ENCODE data around the gene BDKRB1. TPM values are rescaled to one million over a fixed set of nuclear protein-coding genes. Genes with fewer than 3 reads are reported as not detected.

BDKRB1 gene
- polyA plus RNA-seq, 3 donors = not detected

DNA sequence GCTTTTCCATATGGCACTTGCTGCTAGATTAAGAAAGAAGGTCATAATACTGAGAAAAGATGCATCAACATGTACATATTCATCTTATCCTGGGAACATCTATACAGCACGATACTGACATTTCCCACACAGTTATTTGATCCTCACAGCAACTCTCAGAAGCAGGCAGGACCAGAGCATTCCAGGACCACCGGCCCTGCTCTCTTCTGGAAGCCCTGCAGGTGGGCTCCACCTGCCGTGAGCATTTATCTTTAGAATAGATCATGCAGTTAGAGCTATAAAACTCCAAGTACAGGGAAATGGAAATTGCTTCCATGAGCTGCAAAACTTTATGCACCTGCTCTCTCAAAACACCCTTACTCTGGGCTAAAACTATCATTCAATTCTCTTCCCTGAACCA lies 5.5 kb upstream of the BDKRB1 start:
- no peaks in the 10 kb centered on the region for H3K9me3 ChIP-seq (replicated peaks in 1 of 2; ENCODE audit: control insufficient read depth in 1 of 2, insufficient read depth in 1 of 2, low read length in 2 of 2)
- no peaks in the 10 kb centered on the region for H3K27me3 ChIP-seq (ENCODE audit: control insufficient read depth in 2 of 2, insufficient read depth in 2 of 2, low read length in 2 of 2)
- Mint-ChIP-seq H3K27me3 (ENCODE audit: low read depth in 3 of 3) (peaks cover 0 to 12% (median 5%) of the 10 kb centered on the region in 3 donors), H3K4me1 (peaks cover 17% of the 10 kb centered on the region), H3K4me3 (no peak overlapping the region), H3K36me3 (no peaks in the 10 kb centered on the region), H3K9me3 (peaks cover 0 to 2% (median 0%) of the 10 kb centered on the region in 7 donors), H3K27ac (no peak overlapping the region)
- H3K9ac ChIP-seq (ENCODE audit: insufficient read depth, low read length, poor library complexity, severe bottlenecking) = no peak overlapping the region
- H3K27ac ChIP-seq (ENCODE audit: low read depth in 1 of 2, low read length in 2 of 2) = no peak overlapping the region
- WGBS (ENCODE audit: insufficient coverage) = 75% methylated on average over 1 of the region's 3 CpGs
- H3K36me3 ChIP-seq (replicated peaks in 1 of 2; ENCODE audit: control insufficient read depth in 1 of 2, insufficient read depth in 2 of 2, low read length in 2 of 2) = no peaks in the 10 kb centered on the region
- peaks cover 15 to 19% of the 10 kb centered on the region in 2 donors for H3K4me1 ChIP-seq (ENCODE audit: control insufficient read depth in 1 of 2, insufficient read depth in 2 of 2, low read length in 2 of 2)
- H3K4me2 ChIP-seq (replicated peaks; ENCODE audit: extremely low read depth, low read length, poor library complexity, severe bottlenecking) = no peak overlapping the region
- H2AFZ ChIP-seq (ENCODE audit: insufficient read depth, low read depth, low read length, poor library complexity, severe bottlenecking) = no peak overlapping the region
- TF ChIP-seq, protein P1, sequence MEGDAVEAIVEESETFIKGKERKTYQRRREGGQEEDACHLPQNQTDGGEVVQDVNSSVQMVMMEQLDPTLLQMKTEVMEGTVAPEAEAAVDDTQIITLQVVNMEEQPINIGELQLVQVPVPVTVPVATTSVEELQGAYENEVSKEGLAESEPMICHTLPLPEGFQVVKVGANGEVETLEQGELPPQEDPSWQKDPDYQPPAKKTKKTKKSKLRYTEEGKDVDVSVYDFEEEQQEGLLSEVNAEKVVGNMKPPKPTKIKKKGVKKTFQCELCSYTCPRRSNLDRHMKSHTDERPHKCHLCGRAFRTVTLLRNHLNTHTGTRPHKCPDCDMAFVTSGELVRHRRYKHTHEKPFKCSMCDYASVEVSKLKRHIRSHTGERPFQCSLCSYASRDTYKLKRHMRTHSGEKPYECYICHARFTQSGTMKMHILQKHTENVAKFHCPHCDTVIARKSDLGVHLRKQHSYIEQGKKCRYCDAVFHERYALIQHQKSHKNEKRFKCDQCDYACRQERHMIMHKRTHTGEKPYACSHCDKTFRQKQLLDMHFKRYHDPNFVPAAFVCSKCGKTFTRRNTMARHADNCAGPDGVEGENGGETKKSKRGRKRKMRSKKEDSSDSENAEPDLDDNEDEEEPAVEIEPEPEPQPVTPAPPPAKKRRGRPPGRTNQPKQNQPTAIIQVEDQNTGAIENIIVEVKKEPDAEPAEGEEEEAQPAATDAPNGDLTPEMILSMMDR (IDR thresholded peaks at IDR 0.05) = no peak
- H4K20me1 ChIP-seq (ENCODE audit: insufficient read depth, low read length) = no peaks in the 10 kb centered on the region
- no peak overlapping the region for H3K4me3 ChIP-seq (replicated peaks in 1 of 3; ENCODE audit: low read depth in 2 of 3, low read length in 3 of 3)
- intact Hi-C loops (cut with micrococcal nuclease) = no loop called here
- no peaks in the 10 kb centered on the region for H3K79me2 ChIP-seq (ENCODE audit: insufficient read depth, low read length)
- no peak for DNase-seq

- no peak overlapping the region for H3K27ac ChIP-seq (ENCODE audit: low read depth in 1 of 2, low read length in 2 of 2)
- no peaks in the 10 kb centered on the region for H4K20me1 ChIP-seq (ENCODE audit: insufficient read depth, low read length)
- H3K4me2 ChIP-seq (replicated peaks; ENCODE audit: extremely low read depth, low read length, poor library complexity, severe bottlenecking) = no peak overlapping the region
- H3K4me3 ChIP-seq (replicated peaks in 1 of 3; ENCODE audit: low read depth in 2 of 3, low read length in 3 of 3) = no peak overlapping the region
- H3K27me3 ChIP-seq (ENCODE audit: control insufficient read depth in 2 of 2, insufficient read depth in 2 of 2, low read length in 2 of 2) = no peaks in the 10 kb centered on the region
- intact Hi-C loops (cut with micrococcal nuclease) = no loop called here
- Mint-ChIP-seq H3K27ac (peak overlapping the region in 1 of 7 donors; percentile 43), H3K4me1 (peaks cover 17% of the 10 kb centered on the region), H3K4me3 (no peak overlapping the region), H3K36me3 (no peaks in the 10 kb centered on the region), H3K27me3 (ENCODE audit: low read depth in 3 of 3) (peaks cover 0 to 12% (median 7%) of the 10 kb centered on the region in 3 donors), H3K9me3 (peaks cover 0 to 2% (median 0%) of the 10 kb centered on the region in 7 donors)
- peaks cover 15 to 19% of the 10 kb centered on the region in 2 donors for H3K4me1 ChIP-seq (ENCODE audit: control insufficient read depth in 1 of 2, insufficient read depth in 2 of 2, low read length in 2 of 2)
- no peak for DNase-seq
- H3K9ac ChIP-seq (ENCODE audit: insufficient read depth, low read length, poor library complexity, severe bottlenecking) = no peak overlapping the region
- TF ChIP-seq, protein P1 (IDR thresholded peaks at IDR 0.05) = no peak
- no peak overlapping the region for H2AFZ ChIP-seq (ENCODE audit: insufficient read depth, low read depth, low read length, poor library complexity, severe bottlenecking)
- no peaks in the 10 kb centered on the region for H3K79me2 ChIP-seq (ENCODE audit: insufficient read depth, low read length)
- no peaks in the 10 kb centered on the region for H3K36me3 ChIP-seq (replicated peaks in 1 of 2; ENCODE audit: control insufficient read depth in 1 of 2, insufficient read depth in 2 of 2, low read length in 2 of 2)
- H3K9me3 ChIP-seq (replicated peaks in 1 of 2; ENCODE audit: control insufficient read depth in 1 of 2, insufficient read depth in 1 of 2, low read length in 2 of 2) = no peaks in the 10 kb centered on the region
- 96% methylated on average over 2 of the region's 4 CpGs for WGBS (ENCODE audit: insufficient coverage)
Measured at GRCh38 chr14:96251656-96252155, 4.3 kb upstream of the BDKRB1 start.
